GM21737 (cell line): ENCODE data around the gene SLMAP.

Source experiments
- ATAC-seq: cut with Tn5 transposase; IDR thresholded peaks from one replicate; pipeline ENCODE4 v1.9.1; 2021; ENCODE audit warnings: mild to moderate bottlenecking, moderate library complexity; ENCODE audit not compliant: unreplicated experiment

Gene SLMAP, protein sequence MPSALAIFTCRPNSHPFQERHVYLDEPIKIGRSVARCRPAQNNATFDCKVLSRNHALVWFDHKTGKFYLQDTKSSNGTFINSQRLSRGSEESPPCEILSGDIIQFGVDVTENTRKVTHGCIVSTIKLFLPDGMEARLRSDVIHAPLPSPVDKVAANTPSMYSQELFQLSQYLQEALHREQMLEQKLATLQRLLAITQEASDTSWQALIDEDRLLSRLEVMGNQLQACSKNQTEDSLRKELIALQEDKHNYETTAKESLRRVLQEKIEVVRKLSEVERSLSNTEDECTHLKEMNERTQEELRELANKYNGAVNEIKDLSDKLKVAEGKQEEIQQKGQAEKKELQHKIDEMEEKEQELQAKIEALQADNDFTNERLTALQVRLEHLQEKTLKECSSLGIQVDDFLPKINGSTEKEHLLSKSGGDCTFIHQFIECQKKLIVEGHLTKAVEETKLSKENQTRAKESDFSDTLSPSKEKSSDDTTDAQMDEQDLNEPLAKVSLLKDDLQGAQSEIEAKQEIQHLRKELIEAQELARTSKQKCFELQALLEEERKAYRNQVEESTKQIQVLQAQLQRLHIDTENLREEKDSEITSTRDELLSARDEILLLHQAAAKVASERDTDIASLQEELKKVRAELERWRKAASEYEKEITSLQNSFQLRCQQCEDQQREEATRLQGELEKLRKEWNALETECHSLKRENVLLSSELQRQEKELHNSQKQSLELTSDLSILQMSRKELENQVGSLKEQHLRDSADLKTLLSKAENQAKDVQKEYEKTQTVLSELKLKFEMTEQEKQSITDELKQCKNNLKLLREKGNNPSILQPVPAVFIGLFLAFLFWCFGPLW

GRCh38 chr3:57755741-57756527 lies at the start of gene SLMAP:
SLMAP (plus strand) TSS chr3:57756309; CDS start chr3:57757652, 1,343 bp downstream.
- ATAC-seq = peak; percentile 89

DNA sequence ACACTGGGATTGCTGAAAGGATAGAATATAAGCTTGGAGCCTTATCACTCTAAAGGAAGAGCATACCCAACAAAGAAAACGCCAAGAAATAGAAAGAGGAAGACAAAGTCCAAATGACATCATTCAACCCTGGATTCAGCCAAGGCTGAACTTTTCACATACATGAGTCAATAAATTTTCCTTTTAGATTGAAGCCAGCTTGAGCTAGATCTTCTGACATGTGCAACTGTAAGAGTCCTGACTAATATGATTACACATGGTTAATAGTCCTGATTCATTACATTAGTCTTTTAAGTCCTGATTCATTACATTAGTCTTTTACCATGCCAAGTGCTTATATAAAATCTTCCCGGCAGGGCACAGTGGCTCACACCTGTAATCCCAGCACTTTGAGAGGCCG lies 49.6 kb upstream of the SLMAP start:
- ATAC-seq = no peak

- ATAC-seq = no peak
These were observed 47.1 kb upstream of the SLMAP start for GRCh38 chr3:57709031-57709430.

- no peak for ATAC-seq
These were observed 46.5 kb upstream of the SLMAP start for GRCh38 chr3:57709559-57709958.

DNA sequence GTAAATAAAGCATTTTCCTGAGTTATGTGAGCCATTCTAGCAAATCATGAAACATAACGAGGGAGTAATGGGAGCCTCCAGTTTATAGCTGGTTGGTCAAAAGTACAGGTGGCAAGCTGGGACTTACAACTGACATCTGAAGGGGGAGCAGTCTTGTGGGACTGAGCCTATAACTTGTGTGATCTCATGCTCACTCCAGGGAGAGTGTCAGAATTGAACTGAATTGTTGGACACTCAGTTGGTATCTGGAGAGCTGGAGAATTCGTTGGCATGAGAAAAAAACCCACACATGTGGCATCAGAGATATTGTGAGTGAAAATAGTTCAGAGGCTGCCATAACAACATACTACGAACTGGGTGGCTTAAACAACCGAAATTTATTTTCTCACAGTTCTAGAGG lies 40.4 kb upstream of the SLMAP start:
- ATAC-seq = no peak

DNA sequence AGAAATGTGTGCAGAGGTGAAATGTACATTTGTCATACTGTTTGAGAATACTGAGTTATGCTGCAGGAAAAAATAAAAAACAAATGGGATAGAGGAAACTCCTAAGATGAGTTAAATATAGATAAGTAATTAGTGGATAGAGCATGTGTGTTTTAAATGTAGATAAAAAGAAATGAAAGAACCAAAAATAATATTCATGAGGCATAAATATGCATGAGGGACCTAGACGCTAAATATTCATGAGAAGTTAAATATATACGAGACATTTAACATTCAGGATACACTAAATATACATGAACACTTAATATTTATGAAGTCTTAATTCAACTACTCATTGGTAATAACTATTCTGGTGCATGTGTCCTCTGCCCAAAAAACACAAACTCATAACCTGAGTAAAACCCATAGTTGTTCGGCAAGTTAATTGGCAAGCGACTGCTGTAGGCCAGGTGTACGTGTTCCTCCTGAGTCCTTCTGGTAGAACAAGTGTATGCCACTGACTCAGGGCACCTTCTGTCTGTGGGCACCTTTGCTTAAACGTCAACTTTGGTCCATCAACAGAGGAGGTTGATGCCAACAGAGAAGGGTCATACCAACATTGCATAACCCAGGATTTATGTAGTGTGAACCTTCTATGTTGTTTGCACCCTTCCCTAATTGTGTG lies 38.8 kb upstream of the SLMAP start:
- ATAC-seq = no peak

DNA sequence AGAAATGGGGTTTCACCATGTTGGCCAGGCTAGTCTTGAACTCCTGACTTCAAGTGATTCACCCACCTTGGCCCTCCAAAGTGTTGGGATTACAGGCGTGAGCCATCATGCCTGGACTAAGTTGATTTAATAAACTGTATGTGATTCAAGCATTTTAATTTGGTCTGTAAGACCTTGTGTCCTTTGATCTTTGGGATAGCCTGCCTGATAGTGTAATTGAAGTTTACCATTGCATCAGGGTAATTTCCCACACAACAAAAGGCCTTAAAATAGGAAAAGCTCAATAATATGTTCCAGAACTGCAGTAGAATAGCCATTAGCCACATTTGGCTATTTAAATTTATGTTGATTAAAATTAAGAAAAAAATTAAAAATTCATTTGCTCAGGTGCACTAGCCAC lies 38.0 kb upstream of the SLMAP start:
- no peak for ATAC-seq

- ATAC-seq = no peak
These were observed 29.7 kb upstream of the SLMAP start for GRCh38 chr3:57726397-57726796.

DNA sequence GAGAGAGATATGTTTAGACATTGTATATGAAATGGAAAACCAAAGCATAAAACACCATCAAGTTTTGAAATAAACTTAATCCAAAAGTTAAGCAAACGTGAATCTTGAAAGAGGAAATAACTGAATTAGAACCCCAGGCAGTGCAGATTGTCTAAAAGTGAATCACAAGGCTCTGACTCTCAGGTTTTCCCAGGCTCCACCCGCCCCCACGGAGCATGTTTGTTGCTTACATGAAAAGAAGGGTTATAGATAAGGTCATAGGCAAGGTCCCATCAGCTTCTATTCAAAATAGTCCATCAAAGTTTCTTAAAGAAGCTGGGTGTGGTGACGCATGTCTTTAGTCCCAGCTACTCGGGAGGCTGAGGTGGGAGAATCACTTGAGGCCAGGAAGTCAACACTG lies 29.0 kb upstream of the SLMAP start:
- no peak for ATAC-seq

GRCh38 chr3:57729334-57730045 lies 26.6 kb upstream of the SLMAP start:
- no peak for ATAC-seq

DNA sequence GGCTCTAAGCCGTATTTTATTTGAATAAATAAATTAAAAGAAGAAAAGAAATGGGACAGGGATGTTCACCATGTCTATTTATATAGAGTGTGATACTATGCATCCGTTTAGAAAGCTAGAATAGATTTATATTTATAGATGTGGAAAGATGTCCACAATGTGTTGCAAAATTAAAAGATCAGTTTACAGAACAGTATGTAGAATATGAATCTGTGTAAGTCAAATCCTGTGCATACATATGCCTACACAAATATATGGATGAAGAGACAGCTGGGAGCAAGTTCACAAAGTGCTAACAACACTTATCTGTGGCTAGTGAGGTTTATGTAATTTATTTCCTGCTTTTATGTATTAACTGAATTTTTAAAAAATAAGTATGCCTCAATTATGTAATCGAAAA lies 25.4 kb upstream of the SLMAP start:
- ATAC-seq = no peak

GRCh38 chr3:57731311-57731710 lies 24.8 kb upstream of the SLMAP start:
- no peak for ATAC-seq

DNA sequence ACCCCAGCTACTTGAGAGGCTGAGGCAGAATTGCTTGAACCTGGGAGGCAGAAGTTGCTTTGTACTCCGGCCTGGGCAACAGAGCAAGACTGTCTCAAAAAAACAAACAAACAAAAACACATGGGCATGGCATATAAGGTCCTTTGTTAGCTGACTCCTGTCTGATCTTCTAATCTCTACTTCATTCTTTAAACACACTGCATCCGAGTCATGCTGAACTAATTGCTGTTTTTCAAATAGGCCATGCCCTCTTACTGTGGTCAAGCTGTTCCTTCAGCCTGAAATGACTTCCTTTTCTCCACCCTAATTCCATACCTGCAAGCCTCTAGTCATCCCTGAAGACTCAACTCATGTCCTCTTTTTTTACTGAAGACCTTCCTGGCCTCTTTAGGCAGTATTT lies 22.3 kb upstream of the SLMAP start:
- no peak for ATAC-seq

DNA sequence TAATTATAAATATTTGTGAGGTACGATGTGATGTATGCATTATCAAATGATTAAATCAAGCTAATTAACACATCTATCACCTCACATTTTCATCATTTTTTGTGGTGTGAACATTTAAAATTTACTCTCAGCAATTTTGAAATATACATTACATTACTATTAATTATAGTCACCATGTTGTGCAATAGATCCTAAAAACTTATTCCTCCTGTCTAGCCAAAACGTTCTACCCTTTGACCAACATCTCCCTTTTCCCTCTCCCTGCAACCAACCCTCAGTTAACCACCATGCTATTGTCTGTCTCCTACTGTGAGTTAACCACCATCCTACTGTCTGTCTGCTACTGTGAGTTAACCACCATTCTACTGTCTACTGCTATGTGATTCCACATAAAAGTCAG lies 20.7 kb upstream of the SLMAP start:
- ATAC-seq = no peak

DNA sequence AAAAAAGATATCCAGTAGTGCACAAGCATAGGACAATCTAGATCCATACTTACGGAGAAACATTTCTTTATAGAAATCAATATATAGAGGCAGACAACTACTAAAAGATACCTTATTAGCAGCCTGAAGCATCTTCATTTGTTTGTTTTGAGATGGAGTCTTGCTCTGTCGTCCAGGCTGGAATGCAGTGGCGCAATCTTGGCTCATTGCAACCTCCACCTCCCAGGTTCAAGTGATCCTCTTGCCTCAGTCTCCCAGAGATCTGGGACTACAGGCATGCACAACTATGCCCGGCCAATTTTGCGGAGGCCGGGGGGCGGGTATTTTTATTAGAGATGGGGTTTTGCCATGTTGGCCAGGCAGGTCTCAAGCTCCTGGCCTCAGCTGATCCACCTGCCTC lies 18.3 kb upstream of the SLMAP start:
- no peak for ATAC-seq

- ATAC-seq = no peak
These were observed 17.7 kb upstream of the SLMAP start for GRCh38 chr3:57738391-57738790.

DNA sequence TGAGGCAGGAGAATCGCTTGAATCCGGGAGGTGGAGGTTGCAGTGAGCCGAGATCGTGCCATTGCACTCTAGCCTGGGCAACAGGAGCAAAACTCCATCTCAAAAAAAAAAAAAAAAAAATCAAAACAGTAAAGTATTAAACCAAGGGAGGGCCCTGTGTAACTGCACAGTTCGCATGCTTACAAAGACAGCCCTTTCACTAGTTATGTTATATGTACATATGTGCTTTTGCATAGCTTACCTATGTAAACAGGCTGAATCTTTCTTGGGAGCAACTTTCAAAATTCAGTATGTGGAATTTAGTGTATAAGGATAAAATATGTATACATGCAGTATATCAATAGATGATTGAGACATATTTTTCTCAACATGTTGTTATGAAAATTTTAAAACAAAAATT lies 16.1 kb upstream of the SLMAP start:
- no peak for ATAC-seq

GRCh38 chr3:57743496-57743895 lies 12.6 kb upstream of the SLMAP start:
- no peak for ATAC-seq

- ATAC-seq = no peak
These were observed 11.0 kb upstream of the SLMAP start for GRCh38 chr3:57745101-57745500.
